AG10803 (cell line): ENCODE measurements around the gene GRK3.
A peak's percentile ranks its signal among the peaks of the same experiment; 100 is the strongest.

ENCODE experiments used
- DNase-seq: peaks from one replicate; pipeline ENCODE4 v3.0.0; 2010; ENCODE audit warnings: low read depth
- H3K4me3 ChIP-seq: 2 replicates; pipeline ENCODE4 v1.5.1; 2011; ENCODE audit warnings: mild to moderate bottlenecking, low read length, control low read depth
- CTCF ChIP-seq: conservative IDR thresholded peaks from 2 replicates; pipeline ENCODE4 v1.5.1; 2011; ENCODE audit warnings: mild to moderate bottlenecking, low read length, control low read depth, inconsistent platforms

The GRK3 gene

GRCh38 chr22:25739659-25740344, 175.3 kb downstream of the GRK3 start:
- H3K4me3 ChIP-seq = no peak overlapping the region
- DNase-seq = no peak
- TF ChIP-seq CTCF = no peak

- no peak within 1 kb of the TSS for H3K4me3 ChIP-seq
- TF ChIP-seq CTCF = no peak
- DNase-seq = no peak
These were observed 177.5 kb downstream of the GRK3 start, which contains the start of gene MYO18B for GRCh38 chr22:25741692-25742626. Gene MYO18B, plus strand, starts transcription at chr22:25742188. Its CDS starts 18,905 bp downstream, at chr22:25761093.

- H3K4me3 ChIP-seq = no peak overlapping the region
- no peak for DNase-seq
- no peak for TF ChIP-seq CTCF
These were observed 178.6 kb downstream of the GRK3 start for GRCh38 chr22:25742918-25743708.

- no peak overlapping the region for H3K4me3 ChIP-seq
- no peak for DNase-seq
- no peak for TF ChIP-seq CTCF
These were observed 180.2 kb downstream of the GRK3 start for GRCh38 chr22:25744694-25745093.

GRCh38 chr22:25745341-25746011, 181.0 kb downstream of the GRK3 start:
- DNase-seq = peak; percentile 73
- TF ChIP-seq CTCF = no peak
- H3K4me3 ChIP-seq = no peak overlapping the region

GRCh38 chr22:25746012-25746373, 181.5 kb downstream of the GRK3 start:
- no peak overlapping the region for H3K4me3 ChIP-seq
- DNase-seq = peak; percentile 31
- no peak for TF ChIP-seq CTCF
